ENCODE data around the gene SLC41A3.
A peak's percentile ranks its signal among the peaks of the same experiment; 100 is the strongest.

SLC41A3 gene

DNA sequence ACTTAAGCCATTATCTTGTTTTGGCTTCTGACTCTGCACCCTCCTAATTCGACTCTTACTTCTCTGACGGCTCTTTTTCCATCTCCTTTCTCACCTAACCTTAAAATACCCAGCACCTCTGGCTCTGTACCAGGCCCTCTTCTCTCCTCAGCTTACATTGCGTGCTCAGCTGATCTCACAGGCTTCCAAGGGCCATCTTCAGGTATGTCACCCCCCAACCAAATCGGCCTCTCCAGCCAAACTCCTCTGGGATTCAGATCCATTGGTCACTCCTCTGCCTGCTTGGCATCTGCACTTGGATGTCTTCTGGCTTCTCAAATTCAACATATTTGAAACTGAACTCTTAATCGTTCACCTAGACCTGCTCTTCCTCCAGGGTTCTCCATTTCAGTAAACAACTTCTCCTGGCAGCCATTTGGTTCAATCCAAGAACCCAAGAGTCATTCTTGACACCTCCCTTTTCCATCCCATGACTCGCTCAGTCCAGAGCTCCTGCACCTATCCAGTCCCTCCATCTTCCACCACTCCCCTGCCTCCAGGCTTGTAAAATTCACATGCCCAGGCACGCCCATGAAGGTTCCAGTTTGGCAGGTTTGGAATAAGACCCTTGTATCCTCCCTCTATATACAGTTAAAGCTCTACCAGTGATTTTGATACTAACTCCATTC is 35.2 kb upstream of the SLC41A3 start:
- DNase-seq: no peak

DNA sequence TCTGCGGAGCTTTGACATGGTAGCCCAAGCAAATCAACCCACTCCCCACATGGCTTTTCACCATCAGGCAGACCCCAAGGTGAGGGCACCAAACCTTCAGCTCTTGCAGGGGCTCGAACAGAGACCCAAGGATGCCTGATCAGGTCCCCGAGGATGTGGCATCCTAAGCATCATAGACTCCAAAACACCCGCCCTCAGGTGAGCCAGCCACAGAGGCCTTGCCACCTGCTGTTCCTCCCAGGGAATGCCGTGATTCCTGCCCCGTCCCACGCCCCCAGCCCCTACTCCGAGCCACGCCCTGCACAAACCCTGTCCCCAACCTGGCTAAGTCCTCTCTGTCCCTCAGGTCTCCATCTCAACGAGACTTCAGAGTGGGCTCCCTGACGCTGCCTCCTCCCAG is 34.7 kb upstream of the SLC41A3 start:
- no peak for DNase-seq

DNA sequence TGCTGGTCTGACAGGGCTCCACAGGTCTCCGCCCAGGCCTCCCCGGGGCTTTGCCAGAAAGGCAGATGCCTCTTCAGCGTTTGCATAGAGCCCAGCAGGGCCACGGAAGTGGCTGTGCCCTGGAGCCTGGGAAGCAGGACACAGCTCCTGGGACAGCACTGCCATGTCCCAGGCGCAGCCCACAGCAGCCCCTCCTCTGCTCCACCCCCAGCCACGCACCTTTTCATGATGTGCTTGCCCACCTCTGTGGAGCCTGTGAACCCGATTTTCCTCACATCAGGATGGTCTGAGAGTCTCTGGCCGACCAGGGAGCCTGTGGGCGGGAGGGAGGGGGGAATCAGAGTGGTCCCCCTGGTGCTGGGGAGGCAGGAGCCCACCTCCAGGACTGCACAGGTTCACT is 33.9 kb upstream of the SLC41A3 start:
- DNase-seq: no peak

DNA sequence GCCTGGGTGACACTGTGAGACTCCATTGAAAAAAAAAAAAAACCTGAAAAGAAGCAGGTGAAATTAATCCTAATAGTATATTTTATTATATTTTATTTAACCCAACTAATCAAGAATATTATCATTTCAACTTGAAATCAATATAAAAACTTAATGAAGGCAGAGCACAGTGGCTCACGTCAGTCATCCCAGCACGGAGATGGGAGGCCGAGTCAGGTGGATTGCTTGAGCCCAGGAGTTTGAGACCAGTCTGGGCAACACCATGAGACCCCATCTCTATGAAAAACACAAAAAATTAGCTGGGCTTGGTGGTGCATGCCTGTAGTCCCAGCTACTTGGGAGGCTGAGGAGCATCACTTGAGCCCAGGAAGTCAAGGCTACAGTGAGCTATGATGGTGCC is 33.3 kb upstream of the SLC41A3 start:
- no peak for DNase-seq

DNA sequence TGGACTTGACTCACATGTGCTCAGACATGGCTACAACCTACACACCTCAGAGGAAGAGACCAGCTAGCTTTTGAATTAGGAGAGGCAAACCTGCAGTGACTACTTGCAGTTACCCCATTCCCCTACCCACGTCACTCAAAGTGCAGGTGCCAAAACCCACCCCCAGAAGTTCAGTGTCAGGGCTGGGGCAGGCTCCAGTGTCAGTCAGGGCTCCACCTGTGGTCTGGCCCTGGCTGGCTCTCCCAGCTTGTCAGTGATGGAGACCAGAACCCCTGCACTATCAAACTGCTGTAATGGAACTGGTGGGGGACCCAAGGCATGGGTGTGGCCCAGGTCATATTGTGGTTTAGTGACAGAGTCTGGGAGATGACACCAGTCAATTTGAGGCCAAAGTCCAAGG is 32.6 kb upstream of the SLC41A3 start:
- no peak for DNase-seq

DNA sequence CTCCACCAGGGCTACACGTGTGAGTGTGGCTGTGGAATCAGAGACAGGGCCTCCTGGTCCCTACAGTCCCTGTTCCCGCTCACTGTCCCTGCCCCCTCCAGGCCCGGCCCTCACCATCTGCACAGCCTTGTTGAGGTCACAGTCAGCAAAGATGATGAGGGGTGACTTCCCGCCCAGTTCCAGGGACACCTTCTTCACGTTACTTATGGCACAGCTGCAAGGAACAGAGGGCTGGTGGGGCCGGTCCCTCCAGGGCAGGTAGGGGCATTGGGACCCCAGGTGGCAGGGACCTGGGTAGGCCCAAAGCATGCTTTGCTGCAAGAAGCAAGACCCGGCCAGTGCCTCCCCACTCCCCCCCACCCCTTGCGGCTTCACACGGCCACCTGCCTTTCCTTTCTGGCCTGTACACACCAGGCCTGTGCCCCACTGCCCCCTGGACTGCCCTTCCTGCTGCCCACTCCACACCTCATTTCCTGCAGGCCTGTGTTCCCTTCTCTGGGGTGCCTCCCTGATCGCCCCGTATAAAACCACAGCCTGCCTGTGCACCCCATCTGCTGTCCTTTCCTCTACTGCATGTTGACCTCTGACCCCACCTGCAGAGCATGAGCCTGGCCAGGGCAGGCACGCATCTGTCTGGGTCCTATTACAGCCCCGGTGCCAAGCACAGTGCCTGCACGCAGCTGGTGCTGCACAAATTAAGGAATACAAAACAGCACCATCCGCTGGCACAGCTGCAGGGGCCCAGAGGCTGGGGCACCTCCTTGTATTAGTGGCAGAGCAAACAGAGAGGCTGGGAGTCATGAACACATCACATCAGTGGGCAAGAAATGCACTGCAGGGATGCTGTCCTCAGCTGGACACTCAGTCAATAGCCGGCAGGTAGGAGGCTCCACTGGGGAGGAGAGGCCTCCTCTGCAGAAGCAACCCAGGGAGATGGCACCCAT is 30.8 kb upstream of the SLC41A3 start:
- DNase-seq: peak; percentile 32

DNA sequence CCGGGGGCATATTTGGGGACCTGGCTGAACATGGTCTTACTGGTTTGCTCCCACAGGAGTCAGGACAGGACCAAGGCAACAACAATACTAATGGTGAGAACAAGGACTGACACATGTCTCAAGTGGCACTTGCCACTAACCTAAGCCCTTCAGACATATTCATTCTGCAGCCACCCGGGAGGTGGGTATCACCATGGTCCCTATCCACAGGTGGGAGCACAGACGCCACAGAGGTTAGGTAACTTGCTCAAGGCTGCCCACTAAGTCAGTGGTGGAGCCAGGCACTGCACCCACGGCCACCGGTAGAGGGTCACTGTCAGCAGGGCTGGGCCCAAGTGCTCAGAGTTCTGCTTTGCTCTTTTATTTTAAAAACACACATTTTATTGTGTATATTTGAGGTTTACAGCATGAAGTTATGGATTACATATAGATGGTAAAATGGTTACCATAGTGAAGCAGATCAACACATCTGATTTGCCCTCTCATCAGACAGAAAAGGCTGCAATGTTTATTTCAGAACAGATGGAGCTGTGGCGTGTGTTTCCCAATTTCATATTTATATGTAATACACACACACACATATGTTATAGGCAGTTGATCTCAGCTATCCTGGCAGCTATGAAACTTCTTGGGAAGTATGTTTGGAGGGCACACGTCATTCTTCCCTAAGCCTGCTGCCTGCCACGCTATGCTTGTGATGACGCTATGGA is 30.0 kb upstream of the SLC41A3 start:
- DNase-seq: peak; percentile 82

DNA sequence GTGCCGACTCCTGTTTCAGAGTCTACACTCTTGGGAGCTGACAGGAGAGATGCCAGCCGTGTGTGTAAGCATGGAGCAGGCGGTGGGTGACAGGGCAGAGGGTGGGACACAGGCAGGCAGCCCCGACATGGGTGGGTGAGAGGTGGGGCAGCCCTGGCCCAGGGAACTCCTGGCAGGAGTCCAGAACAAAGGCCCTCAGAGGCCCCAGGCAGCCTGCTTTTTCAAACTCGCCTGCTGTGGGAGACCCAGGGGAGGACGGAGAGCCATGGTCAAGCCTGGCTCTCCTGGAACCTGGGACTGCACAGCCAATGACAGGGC is 29.3 kb upstream of the SLC41A3 start:
- no peak for DNase-seq

DNA sequence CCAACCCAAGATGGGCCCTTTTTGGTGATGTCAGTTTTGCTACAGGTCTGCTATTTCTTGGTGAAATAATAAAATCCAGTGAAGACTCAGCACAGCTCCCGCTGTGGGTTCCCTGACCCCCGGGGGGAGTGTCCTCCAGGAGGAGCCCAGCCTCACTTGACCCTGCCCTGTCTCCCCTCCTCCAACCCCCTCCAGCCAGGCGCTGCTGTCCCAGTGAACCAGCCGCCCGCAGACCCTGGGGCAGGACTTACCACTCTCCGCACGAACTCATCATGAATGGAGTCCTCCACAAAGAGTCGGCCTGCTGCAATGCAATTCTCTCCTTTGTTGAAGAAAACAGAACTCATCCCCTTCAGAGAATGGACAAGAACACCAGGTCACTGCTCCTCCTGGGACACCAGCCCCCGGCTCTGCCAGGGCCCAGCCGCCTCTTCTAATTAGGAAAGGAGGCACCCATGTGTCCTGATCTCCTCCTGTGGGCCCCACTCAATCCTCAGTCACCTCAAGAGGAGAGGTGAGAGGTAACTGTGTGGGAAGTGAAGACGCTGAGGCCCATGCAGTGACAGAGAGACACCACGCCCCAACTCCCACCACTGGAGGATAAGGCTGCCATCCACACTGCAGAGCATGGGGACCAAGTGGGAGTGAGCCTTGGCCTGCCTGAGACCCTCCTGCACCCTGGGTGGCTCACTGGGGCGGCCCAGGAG is 28.8 kb upstream of the SLC41A3 start:
- DNase-seq: no peak

DNA sequence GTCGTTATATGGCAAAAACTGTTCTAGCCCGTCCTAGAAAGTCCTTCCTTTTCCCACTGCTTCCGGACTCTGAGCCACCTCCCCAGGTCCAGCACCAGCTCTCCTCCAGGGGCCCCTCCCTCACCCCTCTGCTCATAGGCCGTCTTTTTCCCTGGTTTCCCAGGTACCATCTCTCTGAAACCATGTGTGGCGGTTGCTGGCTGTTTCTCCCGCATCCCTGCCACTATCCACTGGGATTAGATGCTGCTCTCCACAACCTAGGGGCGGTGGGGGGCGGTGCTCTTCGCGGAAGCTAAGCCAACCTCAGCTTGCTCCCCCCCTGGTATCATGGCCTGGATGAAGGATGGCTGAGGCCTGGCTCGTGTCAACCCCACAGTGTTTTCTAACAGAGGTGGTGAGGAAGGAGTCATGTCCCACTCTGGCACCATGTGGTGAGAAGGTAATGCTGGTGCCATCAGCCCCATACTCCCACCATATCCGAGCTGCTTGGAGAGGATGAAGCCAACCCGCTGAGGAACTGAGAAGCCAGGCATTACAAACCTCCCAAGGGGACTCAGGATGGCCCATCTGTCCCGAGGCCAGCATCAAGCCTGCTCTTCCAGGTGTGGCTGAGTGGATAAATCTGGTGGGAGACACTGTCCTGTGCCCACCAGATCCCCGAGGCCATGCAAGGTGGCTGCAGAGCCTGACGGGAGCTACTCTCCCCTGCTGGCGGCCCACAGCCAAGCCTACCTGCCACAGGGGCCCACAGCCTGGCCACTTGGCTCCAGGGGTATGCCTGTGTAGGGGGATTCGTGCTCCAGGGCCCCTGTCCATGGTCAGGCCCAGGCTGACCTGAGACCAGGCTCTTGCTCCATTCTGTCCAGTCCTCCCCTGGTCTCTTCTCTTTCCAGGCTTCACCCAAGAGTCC is 27.9 kb upstream of the SLC41A3 start:
- DNase-seq: no peak

DNA sequence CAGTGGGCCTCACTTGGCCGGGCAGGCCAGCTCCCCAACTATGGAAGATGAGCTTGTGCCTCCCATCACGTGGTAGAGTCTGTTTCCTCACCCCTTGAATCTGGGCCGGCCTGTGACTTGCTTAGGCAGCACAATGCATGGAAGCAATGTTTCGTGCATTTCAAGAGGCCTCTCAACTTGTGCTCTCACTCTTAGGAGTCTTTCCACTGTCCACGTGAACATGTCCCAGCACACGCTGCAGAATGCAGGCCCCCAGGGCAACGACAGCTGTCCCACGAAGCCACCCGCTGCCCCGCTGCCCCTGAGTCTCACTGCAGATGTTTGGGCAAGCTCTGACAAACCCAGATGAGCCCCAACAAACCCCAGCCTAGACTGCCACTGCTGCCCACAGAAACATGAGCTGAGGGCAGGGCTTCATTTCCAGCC is 27.2 kb upstream of the SLC41A3 start:
- no peak for DNase-seq

DNA sequence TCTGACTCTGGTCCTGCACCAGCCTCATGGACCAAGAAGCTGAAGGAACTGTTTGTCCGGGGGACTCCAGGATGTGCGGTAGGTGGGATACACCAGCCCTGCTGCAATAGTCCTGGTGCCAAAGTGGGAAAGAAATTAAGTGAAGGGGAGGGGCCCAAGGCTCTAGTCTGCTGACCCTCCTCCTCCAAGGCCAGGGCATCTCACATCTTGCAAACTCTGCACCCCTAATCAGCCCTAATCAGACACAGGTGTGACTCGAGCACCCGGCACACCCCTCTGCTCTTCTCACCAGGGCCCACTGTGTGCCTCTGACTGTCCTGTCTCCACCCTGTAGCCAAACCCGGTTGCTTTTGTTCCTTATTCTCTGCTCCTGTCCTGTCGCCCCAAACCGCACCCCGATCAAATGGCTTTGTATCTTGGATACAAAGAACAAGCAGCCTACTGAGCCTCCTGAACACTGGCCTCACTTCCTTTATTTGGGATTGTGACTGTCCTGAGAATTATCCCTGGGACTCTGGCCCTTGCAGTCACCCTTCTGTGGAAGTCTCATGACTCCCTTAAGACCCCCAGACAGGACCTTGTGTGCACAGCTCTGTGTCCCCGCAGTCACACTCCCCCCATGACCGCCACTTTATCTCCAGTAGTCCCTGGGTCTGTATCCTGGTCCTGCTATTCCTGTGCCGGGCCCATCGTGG is 26.7 kb upstream of the SLC41A3 start:
- DNase-seq: no peak

DNA sequence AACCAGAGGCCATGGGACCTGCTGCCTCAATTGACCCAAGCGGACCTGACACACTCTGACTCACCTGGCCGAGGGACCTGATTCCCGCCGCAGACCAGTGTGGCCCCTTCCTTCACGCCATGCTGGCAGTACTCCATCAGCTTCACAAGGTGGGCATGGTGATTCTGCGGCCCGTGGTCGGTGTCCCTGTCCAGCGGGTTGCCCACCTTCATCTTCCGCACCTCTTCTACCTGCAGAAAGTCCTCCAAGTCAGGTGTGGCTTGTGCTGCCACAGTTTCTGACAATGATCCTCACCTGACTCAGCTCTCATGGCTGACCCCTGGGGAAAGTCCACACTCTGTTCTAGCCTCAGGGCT is 25.9 kb upstream of the SLC41A3 start:
- no peak for DNase-seq

DNA sequence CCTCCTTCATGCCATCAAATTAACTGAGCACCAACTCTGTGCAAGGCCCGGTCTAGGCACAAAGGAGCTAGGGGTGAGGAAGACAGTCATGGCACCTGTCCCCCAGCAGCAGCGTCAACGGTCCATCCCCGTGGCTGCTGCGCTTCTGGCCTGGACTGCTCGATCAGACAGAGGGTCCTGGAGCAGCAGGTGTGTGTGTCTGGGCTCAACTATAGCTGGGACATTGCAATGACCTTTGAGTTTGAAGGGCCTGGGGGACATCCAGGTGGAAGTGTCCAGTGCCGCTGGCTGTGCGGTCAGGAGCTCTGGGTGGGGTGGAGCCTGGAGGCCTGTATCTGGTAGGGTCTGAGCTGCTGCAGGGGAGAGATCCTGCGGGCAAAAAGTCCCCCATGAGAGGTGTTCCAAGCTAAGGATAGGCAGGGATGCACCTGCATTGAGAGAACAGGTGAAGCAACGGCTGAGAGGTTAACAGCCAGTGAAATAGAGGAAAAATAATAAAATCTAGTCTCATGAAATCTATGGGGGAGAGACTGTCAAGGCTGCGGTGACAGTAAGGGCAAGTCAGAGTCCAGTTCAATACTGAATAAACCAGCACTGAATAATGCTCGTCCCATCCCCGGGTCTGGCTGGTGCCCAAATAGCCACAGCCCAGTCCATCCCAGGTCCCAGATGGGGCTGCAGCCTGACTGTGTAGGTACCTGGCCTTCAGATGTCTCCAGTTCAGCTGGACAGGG is 25.4 kb upstream of the SLC41A3 start:
- no peak for DNase-seq

DNA sequence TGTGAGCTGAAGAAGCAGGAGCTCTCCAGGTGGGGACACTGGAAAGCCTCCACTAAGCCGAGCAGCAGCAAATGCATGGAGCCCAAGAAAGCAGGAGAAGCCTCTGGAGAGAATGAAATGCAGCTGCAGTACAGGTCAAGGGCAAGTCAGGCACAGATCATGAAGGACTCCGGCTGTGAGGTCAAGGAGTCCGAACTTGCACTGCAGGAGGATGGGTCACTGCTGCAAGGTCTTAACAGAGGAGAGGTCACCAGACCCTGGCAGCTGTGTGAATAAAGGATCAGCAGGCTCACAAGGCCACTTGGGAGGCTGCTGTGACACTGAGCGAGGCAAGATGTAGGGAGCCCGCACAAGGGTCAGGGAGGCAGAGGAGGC is 24.7 kb upstream of the SLC41A3 start:
- DNase-seq: no peak

DNA sequence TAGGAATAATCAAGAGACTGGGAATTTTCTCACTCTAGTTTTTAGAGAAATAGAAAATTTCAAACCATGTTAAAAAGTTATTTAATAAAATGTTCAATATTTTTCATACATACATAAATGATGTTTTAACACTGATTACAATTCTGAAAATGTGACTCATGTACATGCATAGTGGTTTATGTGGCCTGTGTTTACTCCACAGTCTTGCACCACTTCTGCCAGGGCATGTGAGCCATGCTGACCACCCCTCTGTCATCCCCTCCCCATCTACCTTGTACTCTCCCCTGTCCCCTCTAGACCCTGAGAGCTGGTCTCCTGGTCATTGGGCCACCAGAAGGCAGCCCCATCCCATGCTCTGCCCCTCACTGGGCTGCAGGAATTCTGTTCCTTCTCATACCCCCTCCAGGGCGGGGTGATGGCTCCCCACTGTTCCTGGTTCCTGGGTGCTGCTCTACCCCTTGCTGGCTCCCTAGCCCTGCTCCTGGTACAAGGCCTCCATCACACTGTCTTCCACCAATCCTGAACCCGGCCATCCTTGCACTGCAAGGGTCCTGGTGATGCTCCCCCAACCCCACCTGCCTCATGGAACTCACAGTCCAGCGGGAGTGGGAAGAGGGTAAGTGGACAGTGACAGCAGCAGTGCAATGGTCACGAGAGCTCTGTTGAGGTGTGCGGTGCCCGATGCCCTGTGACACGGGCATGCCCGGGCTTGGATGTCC is 24.2 kb upstream of the SLC41A3 start:
- DNase-seq: no peak

DNA sequence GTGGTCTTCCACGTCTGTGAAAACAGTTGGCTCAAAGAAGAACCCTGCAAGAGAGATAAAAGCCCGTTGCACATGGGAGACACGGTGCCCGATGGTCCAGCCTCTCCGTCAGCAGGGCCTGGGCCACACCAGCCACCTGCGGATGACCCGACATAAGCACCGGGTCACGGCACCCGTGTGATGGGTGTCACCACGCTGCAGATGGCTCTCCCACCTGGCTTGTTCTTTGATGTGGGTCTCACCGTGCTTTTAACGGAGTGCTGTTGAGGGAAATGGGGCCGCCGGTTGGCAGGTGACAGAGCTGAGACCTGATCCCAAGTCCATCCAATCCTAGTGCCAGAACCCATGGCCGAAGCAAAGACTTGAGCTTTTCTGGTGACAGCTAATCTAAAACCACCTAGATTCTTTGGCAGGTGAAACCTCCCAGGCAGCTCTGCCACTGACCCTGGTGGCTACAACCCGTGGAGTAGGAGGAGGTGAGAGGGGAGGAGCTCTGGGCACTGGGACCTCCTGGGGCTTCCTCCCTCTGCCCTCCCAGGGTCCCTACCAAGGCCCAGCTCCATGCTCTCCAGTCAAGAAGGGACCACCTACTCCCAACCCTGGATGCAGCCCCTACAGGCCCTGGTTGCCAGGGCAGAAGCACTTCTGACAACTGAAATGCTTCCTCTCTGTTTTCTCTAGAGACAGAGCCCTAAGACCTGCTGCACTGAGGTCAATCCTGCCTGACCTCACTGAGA is 23.4 kb upstream of the SLC41A3 start:
- DNase-seq: no peak

DNA sequence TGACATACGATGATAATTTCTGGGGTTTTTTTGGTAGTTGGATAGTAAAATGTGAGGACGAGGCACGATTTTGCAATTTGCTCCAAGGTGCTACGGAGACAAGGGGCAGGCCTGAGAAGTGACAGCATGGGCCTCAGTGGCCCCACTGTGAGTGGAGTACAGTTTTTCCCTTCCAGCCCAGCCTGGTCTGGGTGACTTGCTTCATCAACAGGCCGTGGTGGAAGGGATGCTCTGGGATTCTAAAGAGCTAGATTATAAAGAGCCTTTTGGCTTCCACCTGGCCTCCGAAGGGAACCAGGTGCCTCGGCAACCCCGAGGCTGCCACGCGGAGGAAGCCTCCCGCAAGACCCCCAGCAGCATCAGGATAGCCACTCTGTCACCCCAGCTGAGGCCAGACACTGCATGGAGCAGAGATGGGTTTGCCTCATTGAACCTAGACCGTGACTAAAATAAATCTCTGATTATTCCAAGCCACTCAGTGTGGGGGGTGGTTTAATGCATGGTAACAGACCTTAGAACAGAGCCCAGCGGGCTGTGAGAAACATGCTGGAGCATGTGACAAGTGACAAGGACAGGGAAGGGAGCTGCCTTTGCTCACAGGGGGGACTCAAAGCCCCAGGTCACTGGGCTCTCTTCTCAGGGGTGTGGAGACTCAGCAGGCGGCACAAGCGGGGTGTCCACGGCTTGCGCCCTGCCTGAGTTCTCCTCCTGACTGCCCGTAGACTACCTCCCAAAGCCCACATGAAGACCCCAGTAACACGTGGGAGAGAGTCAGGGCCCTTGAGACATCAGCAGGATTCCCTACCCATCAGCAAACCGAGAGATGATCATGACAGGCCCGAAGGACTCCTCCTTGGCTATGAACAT is 22.6 kb upstream of the SLC41A3 start:
- DNase-seq: no peak

All from NCI-H1694 treated with DMSO at 0.1 percent for 48 hours (cell line).